Stimulated activated CD4-positive, alpha-beta T cell treated with anti-CD3 and anti-CD28 coated beads, Interleukin-1b, Interleukin-23, amount 100 ng/mL, for 48 hours (primary cell): Measurements from ENCODE around the gene PVRIG.
"Not testable (repeated sequence)": the region's sequence is repeated elsewhere in the genome, so short reads cannot be mapped to it uniquely, and the experiment has no call there.

Experiments
- DNase-seq: peaks from one replicate; pipeline ENCODE4 v3.0.0-alpha.2; 2020

PVRIG gene

DNA sequence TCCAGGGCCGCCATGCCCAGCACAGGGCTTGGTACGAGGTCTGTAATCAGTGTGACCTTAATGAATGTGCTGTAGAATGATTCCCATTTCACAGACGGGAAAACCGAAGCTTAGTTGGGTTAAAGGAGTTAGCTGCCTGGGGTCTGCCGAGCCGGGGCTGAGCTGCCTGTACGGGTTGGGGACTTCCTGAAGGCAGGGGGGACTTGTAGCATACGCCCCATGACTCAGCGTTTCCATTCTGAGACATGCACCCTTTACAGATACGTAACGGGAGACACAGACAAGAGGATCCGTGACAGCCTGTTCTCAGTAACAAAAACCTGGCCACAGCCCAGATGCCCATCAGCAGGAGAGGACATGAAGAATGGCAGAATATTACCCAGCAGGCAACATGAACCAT lies 23.6 kb downstream of the PVRIG start:
- peak; percentile 76 for DNase-seq

DNA sequence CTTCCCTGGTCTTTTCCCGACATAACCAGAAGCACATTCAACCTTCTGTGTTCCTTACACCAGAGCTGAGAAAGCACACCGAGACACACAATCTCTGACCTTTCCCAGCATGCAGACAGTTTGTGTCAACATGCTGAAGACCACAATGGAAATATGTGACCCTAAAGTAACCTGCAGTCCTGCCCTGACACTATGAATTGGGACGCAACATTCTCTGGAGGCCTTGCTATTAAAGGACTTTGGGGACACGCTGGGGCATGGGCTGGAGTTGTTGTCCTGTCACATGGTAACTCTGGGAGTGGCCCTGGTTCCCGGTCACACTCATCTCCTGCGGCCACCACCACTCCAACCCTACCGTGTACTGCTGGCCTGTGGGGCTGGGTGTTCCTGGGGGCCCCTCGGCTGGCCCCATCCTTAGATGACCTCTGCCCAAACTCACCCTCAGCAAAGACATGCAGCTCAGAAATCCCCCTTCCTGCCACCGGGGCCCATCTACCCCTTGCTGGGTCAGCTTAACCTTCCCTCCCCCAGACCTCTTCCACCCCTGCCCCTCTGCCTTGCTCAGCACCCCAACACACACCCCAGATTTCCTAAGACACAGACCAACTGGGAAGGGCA lies 25.3 kb downstream of the PVRIG start:
- not testable (repeated sequence) for DNase-seq

GRCh38 chr7:100246121-100246864 lies 26.5 kb downstream of the PVRIG start:
- DNase-seq: not testable (repeated sequence)

GRCh38 chr7:100246865-100247137 lies 27.1 kb downstream of the PVRIG start:
- DNase-seq: not testable (repeated sequence)

GRCh38 chr7:100247152-100247757 lies 27.5 kb downstream of the PVRIG start:
- no peak for DNase-seq

DNA sequence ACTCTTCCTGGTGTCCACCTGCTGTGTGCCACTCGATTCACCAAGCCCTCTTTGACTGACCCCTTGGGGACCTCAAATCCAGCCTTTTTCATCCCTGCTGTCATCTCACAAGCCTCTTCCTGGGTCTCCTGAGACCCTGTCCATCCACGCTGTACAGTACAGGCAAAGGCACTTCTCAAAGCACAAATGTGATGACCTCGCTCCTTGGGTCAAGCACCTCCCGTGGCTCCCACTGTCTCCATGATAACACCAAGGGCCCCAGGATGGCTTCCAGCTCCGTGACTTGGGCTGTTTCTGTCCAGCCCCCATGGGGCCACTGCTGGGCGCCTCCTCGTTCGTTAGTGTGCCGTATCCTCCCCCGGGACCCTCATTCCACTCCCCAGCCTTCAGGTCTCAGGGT lies 28.7 kb downstream of the PVRIG start:
- DNase-seq: no peak

GRCh38 chr7:100257017-100257416 lies 37.3 kb downstream of the PVRIG start:
- no peak for DNase-seq

GRCh38 chr7:100259984-100260383 lies 40.2 kb downstream of the PVRIG start:
- not testable (repeated sequence) for DNase-seq

- DNase-seq: not testable (repeated sequence)
These were observed 43.1 kb downstream of the PVRIG start for GRCh38 chr7:100262896-100263295.

- DNase-seq: not testable (repeated sequence)
These were observed 44.5 kb downstream of the PVRIG start for GRCh38 chr7:100264223-100264622.

- not testable (repeated sequence) for DNase-seq
These were observed 45.0 kb downstream of the PVRIG start for GRCh38 chr7:100264669-100265165.

DNA sequence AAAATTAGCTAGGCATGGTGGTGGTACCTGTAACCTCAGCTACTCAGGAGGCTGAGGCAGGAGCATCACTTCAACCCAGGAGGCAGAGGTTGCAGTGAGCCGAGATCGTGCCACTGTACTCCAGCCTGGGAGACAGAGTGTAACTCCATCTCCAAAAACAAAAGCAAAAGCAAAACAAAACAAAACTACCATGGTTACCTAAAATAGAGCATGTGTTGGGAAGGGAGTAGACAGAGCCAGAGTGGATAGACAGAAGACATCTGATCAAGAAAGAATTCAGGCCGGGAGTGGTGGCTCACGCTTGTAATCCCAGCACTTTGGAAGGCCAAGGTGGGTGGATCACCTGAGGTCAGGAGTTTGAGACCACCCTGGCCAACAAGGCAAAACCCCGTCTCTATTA lies 46.1 kb downstream of the PVRIG start:
- DNase-seq: not testable (repeated sequence)

- no peak for DNase-seq
These were observed 47.0 kb downstream of the PVRIG start for GRCh38 chr7:100266576-100267354.

DNA sequence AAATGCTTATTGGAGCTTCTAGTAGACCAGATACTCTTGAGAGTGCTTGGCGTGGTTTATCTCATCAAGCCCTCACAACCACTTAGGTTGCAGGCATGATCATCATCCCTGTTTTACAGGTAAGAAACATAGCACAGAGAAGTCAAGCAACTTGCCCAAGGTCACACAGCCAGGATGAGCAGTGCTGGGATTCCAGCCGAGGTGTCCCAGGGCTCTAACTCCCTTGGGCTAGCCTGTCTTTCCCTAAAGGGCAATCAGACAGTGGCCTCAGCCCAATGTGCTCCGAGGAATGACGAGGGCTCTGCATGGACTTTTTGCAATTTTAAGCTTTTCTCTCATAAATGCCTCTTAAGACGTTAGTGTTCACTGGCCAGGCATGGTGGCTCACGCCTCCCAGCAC lies 47.9 kb downstream of the PVRIG start:
- no peak for DNase-seq

DNA sequence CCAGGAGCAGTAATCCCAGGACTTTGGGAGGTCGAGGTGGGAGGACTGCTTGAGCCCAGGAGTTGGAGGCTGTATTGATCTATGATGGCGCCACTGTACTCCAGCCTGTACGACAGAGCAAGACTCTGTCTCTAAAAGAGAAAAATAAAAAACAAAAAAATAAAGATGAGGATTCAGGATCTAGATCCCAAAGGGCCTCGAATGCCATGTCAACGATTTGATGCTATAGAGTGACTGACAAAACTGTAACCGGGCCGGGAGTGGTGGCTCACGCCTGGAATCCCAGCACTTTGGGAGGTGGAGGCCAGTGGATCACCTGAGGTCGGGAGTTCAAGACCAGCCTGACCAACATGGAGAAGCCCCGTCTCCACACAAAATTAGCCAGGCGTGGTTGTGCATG lies 49.1 kb downstream of the PVRIG start:
- not testable (repeated sequence) for DNase-seq

GRCh38 chr7:100269306-100270045 lies 49.7 kb downstream of the PVRIG start:
- not testable (repeated sequence) for DNase-seq

DNA sequence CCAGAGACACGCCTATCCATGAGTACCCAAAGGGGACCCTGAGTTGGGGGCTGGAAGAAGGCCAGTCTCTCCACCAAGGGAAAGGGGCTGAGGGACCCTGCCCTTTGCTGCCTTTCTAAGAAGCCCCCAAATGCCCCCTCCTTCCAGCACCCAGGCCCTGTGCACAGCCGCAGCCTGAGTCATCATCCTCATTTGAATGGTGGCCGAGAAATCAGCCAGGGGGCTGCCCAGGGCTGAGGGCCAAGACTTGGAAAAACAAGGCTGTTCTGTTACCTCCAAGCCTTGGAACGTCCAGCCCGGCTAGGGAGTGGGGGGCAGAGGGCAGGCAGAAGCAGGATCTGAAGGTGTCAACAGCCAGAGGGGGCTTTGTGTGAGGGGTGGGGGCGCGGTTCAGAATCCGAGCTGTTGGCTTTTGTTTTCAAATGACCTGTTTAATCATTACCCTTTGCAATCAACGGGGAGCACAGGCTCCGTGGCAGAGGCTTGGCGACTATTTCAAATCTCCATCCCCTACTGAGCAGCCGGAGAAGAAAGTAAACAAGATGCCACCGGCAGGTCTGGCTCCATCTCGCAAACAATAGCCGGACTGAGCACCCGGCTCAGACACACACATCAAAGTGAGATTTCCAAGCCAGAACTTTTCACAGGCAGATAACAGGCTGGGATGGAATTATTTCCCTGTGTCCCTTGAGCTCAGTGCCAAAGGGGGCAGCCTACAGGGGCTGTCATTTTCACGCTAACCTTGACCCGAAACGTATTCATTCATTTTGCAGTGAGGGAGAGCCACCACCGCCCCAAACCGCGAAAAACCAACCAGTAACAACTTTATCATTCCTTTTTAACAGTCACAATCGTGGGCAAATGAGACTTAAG lies 50.5 kb downstream of the PVRIG start:
- DNase-seq: not testable (repeated sequence)
